Measurements from ENCODE around the gene IGSF23.

The IGSF23 gene

GRCh38 chr19:44613295-44614178 is at the start of gene IGSF23:
IGSF23 (plus strand) TSS chr19:44613563; CDS start chr19:44613646, 83 bp downstream.
- no peak for DNase-seq (ENCODE audit: low read depth, low spot score)

- no peak for DNase-seq (ENCODE audit: low read depth, low spot score)
Measured at GRCh38 chr19:44566984-44567383, 46.4 kb upstream of the IGSF23 start.

- no peak for DNase-seq (ENCODE audit: low read depth, low spot score)
Measured at GRCh38 chr19:44567745-44568144, 45.6 kb upstream of the IGSF23 start.

GRCh38 chr19:44570603-44570983 is 42.8 kb upstream of the IGSF23 start:
- no peak for DNase-seq (ENCODE audit: low read depth, low spot score)

- peak; percentile 87 for DNase-seq (ENCODE audit: low read depth, low spot score)
Measured at GRCh38 chr19:44570984-44571684, 42.2 kb upstream of the IGSF23 start.

- DNase-seq (ENCODE audit: low read depth, low spot score), result no peak
Measured at GRCh38 chr19:44571830-44572580, 41.4 kb upstream of the IGSF23 start.

- no peak for DNase-seq (ENCODE audit: low read depth, low spot score)
Measured at GRCh38 chr19:44572581-44572900, 40.8 kb upstream of the IGSF23 start.

GRCh38 chr19:44573183-44573582 is 40.2 kb upstream of the IGSF23 start:
- DNase-seq (ENCODE audit: low read depth, low spot score), result no peak

GRCh38 chr19:44573627-44574026 is 39.7 kb upstream of the IGSF23 start:
- DNase-seq (ENCODE audit: low read depth, low spot score), result no peak

- no peak for DNase-seq (ENCODE audit: low read depth, low spot score)
Measured at GRCh38 chr19:44574186-44574950, 39.0 kb upstream of the IGSF23 start.

GRCh38 chr19:44575116-44575700 is 38.2 kb upstream of the IGSF23 start:
- DNase-seq (ENCODE audit: low read depth, low spot score), result peak; percentile 24

- peak; percentile 76 for DNase-seq (ENCODE audit: low read depth, low spot score)
Measured at GRCh38 chr19:44576843-44577565, 36.4 kb upstream of the IGSF23 start.

- no peak for DNase-seq (ENCODE audit: low read depth, low spot score)
Measured at GRCh38 chr19:44577566-44577874, 35.8 kb upstream of the IGSF23 start.

GRCh38 chr19:44579663-44580365 is 33.5 kb upstream of the IGSF23 start:
- no peak for DNase-seq (ENCODE audit: low read depth, low spot score)

GRCh38 chr19:44580366-44580895 is 32.9 kb upstream of the IGSF23 start:
- no peak for DNase-seq (ENCODE audit: low read depth, low spot score)

GRCh38 chr19:44581288-44581687 is 32.1 kb upstream of the IGSF23 start:
- DNase-seq (ENCODE audit: low read depth, low spot score), result no peak

GRCh38 chr19:44582581-44583265 is 30.6 kb upstream of the IGSF23 start:
- peak; percentile 73 for DNase-seq (ENCODE audit: low read depth, low spot score)

GRCh38 chr19:44585371-44586133 is 27.8 kb upstream of the IGSF23 start:
- DNase-seq (ENCODE audit: low read depth, low spot score), result no peak
